Vagina (tissue), 2 donors: ENCODE measurements around the gene SPIN1. TPM values are rescaled to one million over a fixed set of nuclear protein-coding genes. Genes with fewer than 3 reads are reported as not detected.
"Not testable (repeated sequence)": the region's sequence is repeated elsewhere in the genome, so short reads cannot be mapped to it uniquely, and the experiment has no call there.

Experiments
- DNase-seq, 2 donors: peaks; one replicate each; pipeline ENCODE4 v3.0.0-alpha.2; 2017; ENCODE audit errors: extremely low spot score in 2 of 2
- H3K27ac ChIP-seq: fragments of 200-600 bp; sonication (generic); one replicate; pipeline ENCODE4 v1.5.1; 2019
- H3K27me3 ChIP-seq: fragments of 200-600 bp; sonication (generic); one replicate; pipeline ENCODE4 v1.5.1; 2019
- H3K36me3 ChIP-seq, 2 donors: fragments of 200-600 bp; sonication (generic); one replicate each; pipeline ENCODE4 v1.5.1; 2017 to 2019
- H3K4me1 ChIP-seq: fragments of 200-600 bp; sonication (generic); one replicate; pipeline ENCODE4 v1.5.1; 2019
- H3K4me3 ChIP-seq, 2 donors: fragments of 200-600 bp; sonication (generic); 1 replicate in 1 of 2; 2 replicates in 1 of 2; pipeline ENCODE4 v1.5.1; 2016 to 2019
- H3K9me3 ChIP-seq: fragments of 200-600 bp; sonication (generic); one replicate; pipeline ENCODE4 v1.5.1; 2019
- POLR2A ChIP-seq, 2 donors: fragments of 450-650 bp; IDR thresholded peaks; one replicate each; pipeline ENCODE4 v1.6.1; 2017; ENCODE audit warnings: antibody characterized with exemption in 2 of 2, mild to moderate bottlenecking in 2 of 2, moderate library complexity in 2 of 2
- POLR2AphosphoS5 ChIP-seq, 2 donors: sonication (generic); formaldehyde crosslinking; IDR thresholded peaks; one replicate each; pipeline ENCODE4 v1.9.0; 2017; ENCODE audit warnings: antibody characterized with exemption in 2 of 2, mild to moderate bottlenecking in 2 of 2, low read depth in 1 of 2; ENCODE audit not compliant: insufficient read depth in 1 of 2
- intact Hi-C: fragments of 100-400 bp; cut with DNase I; formaldehyde crosslinking; loops from one replicate; pipeline ENCODE4 v1.15.1; 2023
- total RNA-seq: library from RNA; depleted of rRNA; stranded (reverse); fragments of >200 nt; gene quantifications from one replicate; pipeline ENCODE4 v1.2.3, GENCODE V29; 2016
- TF ChIP-seq, protein P1 (sequence below), 3 experiments: fragments of 450-650 bp in 2 of 3; fragments of 200-600 bp in 1 of 3; sonication (generic) in 1 of 3; IDR thresholded peaks; one replicate each; pipeline ENCODE4 v1.5.1; 2017 to 2019; ENCODE audit warnings: antibody characterized with exemption in 3 of 3, mild to moderate bottlenecking in 2 of 3, moderate library complexity in 2 of 3

SPIN1 gene
- total RNA-seq, 1 donor from 2014 or later: 72.9 TPM

DNA sequence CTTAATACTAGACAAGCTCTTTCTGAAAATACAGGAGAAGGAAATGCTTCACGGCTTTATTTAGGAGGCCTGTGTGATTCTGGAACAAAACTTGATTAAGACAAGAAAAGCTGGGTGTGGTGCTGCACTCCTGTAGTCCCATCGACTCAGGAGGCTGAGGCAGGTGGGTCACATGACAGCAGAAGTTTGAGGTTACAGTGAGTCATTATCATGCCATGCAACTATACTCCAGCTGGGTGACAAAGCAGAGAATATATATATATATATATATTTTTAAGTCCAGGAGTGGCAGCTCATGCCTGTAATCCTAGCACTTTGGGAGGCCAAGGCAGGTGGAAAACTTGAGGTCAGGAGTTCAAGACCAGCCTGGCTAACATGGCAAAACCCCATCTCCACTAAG lies 33.1 kb upstream of the SPIN1 start:
- intact Hi-C loops: no loop called here
- no peaks in the 10 kb centered on the region for H3K4me1 ChIP-seq
- no peaks in the 10 kb centered on the region for H3K36me3 ChIP-seq
- H3K27ac ChIP-seq: no peak overlapping the region
- peaks cover 4% of the 10 kb centered on the region for H3K9me3 ChIP-seq
- H3K27me3 ChIP-seq: no peaks in the 10 kb centered on the region
- no peak overlapping the region for H3K4me3 ChIP-seq
- TF ChIP-seq, protein P1, sequence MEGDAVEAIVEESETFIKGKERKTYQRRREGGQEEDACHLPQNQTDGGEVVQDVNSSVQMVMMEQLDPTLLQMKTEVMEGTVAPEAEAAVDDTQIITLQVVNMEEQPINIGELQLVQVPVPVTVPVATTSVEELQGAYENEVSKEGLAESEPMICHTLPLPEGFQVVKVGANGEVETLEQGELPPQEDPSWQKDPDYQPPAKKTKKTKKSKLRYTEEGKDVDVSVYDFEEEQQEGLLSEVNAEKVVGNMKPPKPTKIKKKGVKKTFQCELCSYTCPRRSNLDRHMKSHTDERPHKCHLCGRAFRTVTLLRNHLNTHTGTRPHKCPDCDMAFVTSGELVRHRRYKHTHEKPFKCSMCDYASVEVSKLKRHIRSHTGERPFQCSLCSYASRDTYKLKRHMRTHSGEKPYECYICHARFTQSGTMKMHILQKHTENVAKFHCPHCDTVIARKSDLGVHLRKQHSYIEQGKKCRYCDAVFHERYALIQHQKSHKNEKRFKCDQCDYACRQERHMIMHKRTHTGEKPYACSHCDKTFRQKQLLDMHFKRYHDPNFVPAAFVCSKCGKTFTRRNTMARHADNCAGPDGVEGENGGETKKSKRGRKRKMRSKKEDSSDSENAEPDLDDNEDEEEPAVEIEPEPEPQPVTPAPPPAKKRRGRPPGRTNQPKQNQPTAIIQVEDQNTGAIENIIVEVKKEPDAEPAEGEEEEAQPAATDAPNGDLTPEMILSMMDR (IDR thresholded peaks at IDR 0.05): no peak
- TF ChIP-seq POLR2AphosphoS5 (IDR thresholded peaks at IDR 0.05; ENCODE audit: insufficient read depth in 1 of 2, low read depth in 1 of 2): no peak
- no peak for TF ChIP-seq POLR2A (IDR thresholded peaks at IDR 0.05)
- DNase-seq: no peak

DNA sequence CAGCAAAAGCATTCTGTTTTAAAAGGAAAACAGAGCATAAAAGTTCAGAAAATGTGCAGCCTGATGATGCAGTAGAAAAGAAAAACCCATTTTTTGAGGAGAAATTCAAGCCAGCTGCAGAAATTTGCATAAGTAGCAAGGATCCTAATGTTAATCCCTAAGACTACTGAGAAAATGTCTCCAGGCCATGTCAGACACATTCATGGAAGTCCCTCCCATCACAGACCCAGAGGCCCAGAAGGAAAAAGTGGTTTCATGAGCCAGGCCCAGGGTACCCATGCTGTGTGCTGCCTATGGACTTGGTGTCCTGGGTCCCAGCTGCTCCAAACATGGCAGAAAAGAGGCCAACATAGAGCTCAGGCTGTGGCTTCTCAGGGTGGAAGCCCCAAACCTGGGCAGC lies 31.0 kb upstream of the SPIN1 start:
- intact Hi-C loops, H3K36me3 ChIP-seq, H3K4me1 ChIP-seq, H3K4me3 ChIP-seq, H3K27ac ChIP-seq, H3K9me3 ChIP-seq, DNase-seq, H3K27me3 ChIP-seq: not testable (repeated sequence)

DNA sequence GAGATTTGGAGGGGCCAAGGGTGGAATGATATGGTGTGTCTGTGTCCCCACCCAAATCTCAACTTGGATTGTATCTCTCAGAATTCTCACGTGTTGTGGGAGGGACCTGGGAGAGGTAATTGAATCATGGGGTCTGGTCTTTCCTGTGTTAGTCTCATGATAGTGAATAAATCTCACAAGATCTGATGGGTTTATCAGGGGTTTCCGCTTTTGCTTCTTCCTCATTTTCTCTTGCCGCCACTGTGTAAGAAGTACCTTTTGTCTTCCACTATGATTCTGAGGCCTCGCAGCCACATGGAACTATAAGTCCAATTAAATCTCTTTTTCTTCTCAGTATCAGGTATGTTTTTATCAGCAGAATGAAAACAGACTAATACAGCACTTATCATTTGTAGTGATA lies 29.5 kb upstream of the SPIN1 start:
- H3K4me1 ChIP-seq: no peaks in the 10 kb centered on the region
- no peak overlapping the region for H3K4me3 ChIP-seq
- intact Hi-C loops: no loop called here
- TF ChIP-seq POLR2AphosphoS5 (IDR thresholded peaks at IDR 0.05; ENCODE audit: insufficient read depth in 1 of 2, low read depth in 1 of 2) (no peak), POLR2A (IDR thresholded peaks at IDR 0.05) (no peak)
- TF ChIP-seq, protein P1 (IDR thresholded peaks at IDR 0.05): no peak
- H3K27me3 ChIP-seq: no peaks in the 10 kb centered on the region
- no peaks in the 10 kb centered on the region for H3K36me3 ChIP-seq
- DNase-seq: no peak
- peaks cover 4% of the 10 kb centered on the region for H3K9me3 ChIP-seq
- no peak overlapping the region for H3K27ac ChIP-seq

DNA sequence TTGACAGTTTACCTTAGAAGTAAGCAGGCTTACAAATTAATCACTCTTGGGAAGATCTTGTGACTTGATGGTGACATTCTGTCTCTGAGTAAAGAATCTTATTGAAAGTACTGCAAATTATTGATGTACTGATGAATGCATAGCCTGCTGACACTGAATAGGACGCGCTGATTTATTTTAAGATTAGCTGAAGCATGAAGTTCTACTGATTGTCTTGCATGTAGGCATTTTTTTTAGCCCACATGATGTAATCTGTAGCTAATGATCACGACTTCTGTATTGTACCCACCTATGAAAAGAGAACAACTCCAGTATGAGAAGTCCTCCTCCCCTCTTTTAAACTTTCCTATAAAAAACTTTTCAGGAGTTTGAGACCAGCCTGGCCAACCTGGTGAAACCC lies 28.3 kb upstream of the SPIN1 start:
- Histone ChIP-seq H3K36me3 (no peaks in the 10 kb centered on the region), H3K27ac (no peak overlapping the region), H3K9me3 (no peaks in the 10 kb centered on the region), H3K4me1 (no peaks in the 10 kb centered on the region), H3K27me3 (no peaks in the 10 kb centered on the region), H3K4me3 (no peak overlapping the region)
- intact Hi-C loops: no loop called here
- no peak for DNase-seq
- TF ChIP-seq POLR2AphosphoS5 (IDR thresholded peaks at IDR 0.05; ENCODE audit: insufficient read depth in 1 of 2, low read depth in 1 of 2) (no peak), POLR2A (IDR thresholded peaks at IDR 0.05) (no peak)
- TF ChIP-seq, protein P1 (IDR thresholded peaks at IDR 0.05): no peak

DNA sequence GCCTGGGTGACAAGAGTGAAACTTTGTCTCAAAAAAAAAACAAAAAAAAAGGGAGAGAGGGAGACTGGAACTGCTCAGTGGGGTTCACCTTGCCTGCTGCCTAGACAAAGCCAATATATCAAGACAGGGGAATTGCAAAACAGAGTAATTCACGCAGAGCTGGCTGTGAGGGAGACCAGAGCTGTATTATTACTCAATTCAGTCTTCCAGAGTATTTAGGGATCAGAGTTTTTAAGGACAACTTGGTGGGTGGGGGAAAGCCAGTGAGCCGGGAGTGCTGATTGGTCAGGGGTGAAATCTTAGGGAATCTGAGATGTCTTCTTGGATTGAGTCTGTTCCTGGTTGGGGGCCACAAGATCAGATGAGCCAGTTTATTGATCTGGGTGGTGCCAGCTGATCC lies 25.6 kb upstream of the SPIN1 start:
- H3K4me3 ChIP-seq: no peak overlapping the region
- no peaks in the 10 kb centered on the region for H3K27me3 ChIP-seq
- no peaks in the 10 kb centered on the region for H3K4me1 ChIP-seq
- no peaks in the 10 kb centered on the region for H3K9me3 ChIP-seq
- TF ChIP-seq POLR2AphosphoS5 (IDR thresholded peaks at IDR 0.05; ENCODE audit: insufficient read depth in 1 of 2, low read depth in 1 of 2) (no peak), POLR2A (IDR thresholded peaks at IDR 0.05) (no peak)
- TF ChIP-seq, protein P1 (IDR thresholded peaks at IDR 0.05): no peak
- intact Hi-C loops: no loop called here
- no peak for DNase-seq
- no peaks in the 10 kb centered on the region for H3K36me3 ChIP-seq
- H3K27ac ChIP-seq: no peak overlapping the region

DNA sequence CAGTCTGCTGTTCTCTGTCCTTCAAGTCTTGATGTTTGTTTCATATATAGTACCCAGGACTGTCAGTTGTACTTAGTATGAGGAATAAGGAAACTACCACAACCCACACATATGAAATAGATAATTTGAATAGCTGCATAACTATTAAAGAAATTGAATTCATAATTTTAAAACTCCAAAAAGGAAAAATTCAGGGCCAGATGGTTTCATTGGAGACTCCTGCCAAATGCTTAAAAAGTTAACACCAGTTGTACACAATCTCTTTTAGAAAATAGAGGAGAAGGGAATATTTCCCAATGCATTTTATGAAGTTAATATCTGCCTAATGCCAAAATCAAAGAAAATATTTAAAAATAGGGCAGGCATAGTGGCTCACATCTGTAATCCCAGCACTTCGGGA lies 24.6 kb upstream of the SPIN1 start:
- no peak for DNase-seq
- H3K4me1 ChIP-seq: no peaks in the 10 kb centered on the region
- no peak overlapping the region for H3K27ac ChIP-seq
- H3K27me3 ChIP-seq: no peaks in the 10 kb centered on the region
- no peak overlapping the region for H3K4me3 ChIP-seq
- no peak for TF ChIP-seq POLR2A (IDR thresholded peaks at IDR 0.05)
- TF ChIP-seq, protein P1 (IDR thresholded peaks at IDR 0.05): no peak
- H3K36me3 ChIP-seq: no peaks in the 10 kb centered on the region
- no peaks in the 10 kb centered on the region for H3K9me3 ChIP-seq
- intact Hi-C loops: no loop called here
